GM18951 (cell line): ENCODE data around the gene TUG1.

Experiments used
- POLR2A ChIP-seq: IDR thresholded peaks from 4 replicates; pipeline ENCODE4 v1.6.1; 2011; ENCODE audit warnings: mild to moderate bottlenecking; ENCODE audit not compliant: insufficient read length, insufficient read depth; ENCODE audit errors: extremely low read depth
- in situ Hi-C: fragments of 300-500 bp; cut with MboI; formaldehyde crosslinking; loops from one replicate; pipeline ENCODE4 v1.12.0; 2022; ENCODE audit warnings: low sequenced_read_pairs, mixed read lengths, inconsistent platforms; ENCODE audit not compliant: unreplicated experiment

The TUG1 gene

GRCh38 chr22:30933457-30933856, 35.6 kb upstream of the TUG1 start:
- TF ChIP-seq POLR2A: no peak
- in situ Hi-C loops: no loop called here

- in situ Hi-C loops: no loop called here
- no peak for TF ChIP-seq POLR2A
These were observed 35.0 kb upstream of the TUG1 start for GRCh38 chr22:30934053-30934452.

- no peak for TF ChIP-seq POLR2A
- in situ Hi-C loops: no loop called here
These were observed 28.2 kb upstream of the TUG1 start for GRCh38 chr22:30940685-30941362.

- no peak for TF ChIP-seq POLR2A
- in situ Hi-C loops: no loop called here
These were observed 27.7 kb upstream of the TUG1 start for GRCh38 chr22:30941363-30941740.

- no peak for TF ChIP-seq POLR2A
- in situ Hi-C loops: no loop called here
These were observed 25.7 kb upstream of the TUG1 start for GRCh38 chr22:30943368-30943767.

- in situ Hi-C loops: no loop called here
These were observed 24.1 kb upstream of the TUG1 start for GRCh38 chr22:30944986-30945385.

GRCh38 chr22:30945653-30946052, 23.4 kb upstream of the TUG1 start:
- in situ Hi-C loops: no loop called here
- no peak for TF ChIP-seq POLR2A

More at GRCh38 chr22:30944986-30945385, 24.1 kb upstream of the TUG1 start:
- TF ChIP-seq POLR2A: no peak

- no peak for TF ChIP-seq POLR2A
- in situ Hi-C loops: no loop called here
These were observed 22.7 kb upstream of the TUG1 start for GRCh38 chr22:30946354-30946753.

GRCh38 chr22:30947173-30947815, 21.8 kb upstream of the TUG1 start:
- in situ Hi-C loops: no loop called here
- TF ChIP-seq POLR2A: no peak

GRCh38 chr22:30947816-30948454, 21.1 kb upstream of the TUG1 start:
- in situ Hi-C loops: no loop called here
- no peak for TF ChIP-seq POLR2A

- TF ChIP-seq POLR2A: no peak
These were observed 20.1 kb upstream of the TUG1 start for GRCh38 chr22:30948930-30949342.

GRCh38 chr22:30949934-30950660, 19.0 kb upstream of the TUG1 start:
- no peak for TF ChIP-seq POLR2A
- in situ Hi-C loops: no loop called here

More at GRCh38 chr22:30948930-30949342, 20.1 kb upstream of the TUG1 start:
- in situ Hi-C loops: no loop called here

- TF ChIP-seq POLR2A: no peak
- in situ Hi-C loops: no loop called here
These were observed 15.9 kb upstream of the TUG1 start for GRCh38 chr22:30953206-30953605.
